ENCODE data around the gene TNF. TPM values are rescaled to one million over a fixed set of nuclear protein-coding genes. Genes with fewer than 3 reads are reported as not detected.

The TNF gene
- total and polyA plus RNA-seq, 2 donors (not counting 1 experiment from before 2014, with no cell fraction given): not detected

DNA sequence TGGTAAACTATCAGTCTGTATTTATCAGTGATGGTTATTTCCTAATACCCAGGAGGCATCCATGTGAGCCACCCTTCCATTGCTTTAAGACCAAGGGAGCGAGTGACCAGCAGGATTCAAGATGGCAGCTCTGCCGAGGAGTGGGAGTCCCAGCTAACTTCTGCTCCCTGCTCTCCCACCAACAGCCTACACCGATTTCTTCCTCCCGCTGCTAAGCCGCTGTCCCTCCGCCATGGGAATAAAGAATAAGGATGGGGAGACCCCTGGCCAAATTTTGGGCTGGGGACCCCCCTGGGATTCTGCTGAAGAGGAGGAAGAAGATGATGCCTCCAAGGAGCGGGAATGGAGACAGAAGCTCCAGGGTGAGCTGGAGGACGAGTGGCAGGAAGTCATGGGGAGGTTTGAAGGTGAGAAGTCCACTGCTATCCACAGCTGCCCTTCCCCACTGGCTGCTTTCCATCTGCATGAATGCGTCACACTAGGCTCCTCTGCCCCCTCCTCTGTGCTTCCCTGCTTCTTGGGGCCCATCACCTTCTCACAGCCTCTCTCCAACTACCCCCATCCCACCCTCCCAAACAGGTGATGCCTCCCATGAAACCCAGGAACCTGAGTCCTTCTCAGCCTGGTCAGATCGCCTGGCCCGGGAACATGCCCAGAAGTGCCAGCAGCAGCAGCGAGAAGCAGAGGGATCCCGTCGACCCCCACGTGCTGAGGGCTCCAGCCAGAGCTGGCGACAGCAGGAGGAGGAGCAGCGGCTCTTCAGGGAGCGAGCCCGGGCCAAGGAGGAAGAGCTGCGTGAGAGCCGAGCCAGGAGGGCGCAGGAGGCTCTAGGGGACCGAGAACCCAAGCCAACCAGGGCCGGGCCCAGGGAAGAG, 17.7 kb upstream of the TNF start:
- no peaks in the 10 kb centered on the region for H3K9me3 ChIP-seq (ENCODE audit: control insufficient read depth, insufficient read depth, low read depth, low read length)
- H3K79me2 ChIP-seq (ENCODE audit: control insufficient read depth, insufficient read depth, low read length): no peaks in the 10 kb centered on the region
- DNase-seq (ENCODE audit: low read depth in 2 of 2): no peak
- no peak overlapping the region for H3K4me3 ChIP-seq (replicated peaks in 1 of 4; ENCODE audit: control extremely low read depth in 1 of 4, insufficient read depth in 1 of 4, low read depth in 3 of 4, low read length in 4 of 4)
- no peak overlapping the region for H3K9ac ChIP-seq (ENCODE audit: insufficient read depth, low read length)
- no peaks in the 10 kb centered on the region for H3K27me3 ChIP-seq (ENCODE audit: control insufficient read depth, insufficient read depth, low read length)
- H3K36me3 ChIP-seq (ENCODE audit: control insufficient read depth, insufficient read depth, low read length): peaks cover 6% of the 10 kb centered on the region
- TF ChIP-seq CTCF (conservative IDR thresholded peaks at IDR 0.05 in 1 of 2, IDR thresholded peaks at IDR 0.05 in 1 of 2; ENCODE audit: low read depth in 1 of 2, low read length in 2 of 2) (no peak), EZH2 (IDR thresholded peaks at IDR 0.05; ENCODE audit: low read length, missing control alignments) (no peak)
- no peaks in the 10 kb centered on the region for H4K20me1 ChIP-seq (ENCODE audit: control insufficient read depth, extremely low read depth, insufficient read depth, low read length)
- H3K4me2 ChIP-seq (ENCODE audit: extremely low read depth, insufficient read depth, low read length): no peak overlapping the region
- H2AFZ ChIP-seq (ENCODE audit: low read length): no peak overlapping the region
- H3K4me1 ChIP-seq (ENCODE audit: control insufficient read depth, extremely low read depth, insufficient read depth, low read length): peaks cover 11% of the 10 kb centered on the region
- no peak overlapping the region for H3K27ac ChIP-seq (ENCODE audit: insufficient read depth, low read length)

GRCh38 chr6:31558318-31558625, 17.1 kb upstream of the TNF start:
- Histone ChIP-seq H3K27ac (ENCODE audit: insufficient read depth, low read length) (no peak overlapping the region), H3K4me3 (replicated peaks in 1 of 4; ENCODE audit: control extremely low read depth in 1 of 4, insufficient read depth in 1 of 4, low read depth in 3 of 4, low read length in 4 of 4) (no peak overlapping the region), H2AFZ (ENCODE audit: low read length) (no peak overlapping the region), H3K36me3 (ENCODE audit: control insufficient read depth, insufficient read depth, low read length) (peaks cover 6% of the 10 kb centered on the region), H3K9ac (ENCODE audit: insufficient read depth, low read length) (no peak overlapping the region), H3K9me3 (ENCODE audit: control insufficient read depth, insufficient read depth, low read depth, low read length) (no peaks in the 10 kb centered on the region), H3K4me2 (ENCODE audit: extremely low read depth, insufficient read depth, low read length) (no peak overlapping the region), H4K20me1 (ENCODE audit: control insufficient read depth, extremely low read depth, insufficient read depth, low read length) (no peaks in the 10 kb centered on the region), H3K4me1 (ENCODE audit: control insufficient read depth, extremely low read depth, insufficient read depth, low read length) (peaks cover 11% of the 10 kb centered on the region), H3K79me2 (ENCODE audit: control insufficient read depth, insufficient read depth, low read length) (no peaks in the 10 kb centered on the region), H3K27me3 (ENCODE audit: control insufficient read depth, insufficient read depth, low read length) (no peaks in the 10 kb centered on the region)
- no peak for DNase-seq (ENCODE audit: low read depth in 2 of 2)
- TF ChIP-seq CTCF (conservative IDR thresholded peaks at IDR 0.05 in 1 of 2, IDR thresholded peaks at IDR 0.05 in 1 of 2; ENCODE audit: low read depth in 1 of 2, low read length in 2 of 2) (no peak), EZH2 (IDR thresholded peaks at IDR 0.05; ENCODE audit: low read length, missing control alignments) (no peak)

DNA sequence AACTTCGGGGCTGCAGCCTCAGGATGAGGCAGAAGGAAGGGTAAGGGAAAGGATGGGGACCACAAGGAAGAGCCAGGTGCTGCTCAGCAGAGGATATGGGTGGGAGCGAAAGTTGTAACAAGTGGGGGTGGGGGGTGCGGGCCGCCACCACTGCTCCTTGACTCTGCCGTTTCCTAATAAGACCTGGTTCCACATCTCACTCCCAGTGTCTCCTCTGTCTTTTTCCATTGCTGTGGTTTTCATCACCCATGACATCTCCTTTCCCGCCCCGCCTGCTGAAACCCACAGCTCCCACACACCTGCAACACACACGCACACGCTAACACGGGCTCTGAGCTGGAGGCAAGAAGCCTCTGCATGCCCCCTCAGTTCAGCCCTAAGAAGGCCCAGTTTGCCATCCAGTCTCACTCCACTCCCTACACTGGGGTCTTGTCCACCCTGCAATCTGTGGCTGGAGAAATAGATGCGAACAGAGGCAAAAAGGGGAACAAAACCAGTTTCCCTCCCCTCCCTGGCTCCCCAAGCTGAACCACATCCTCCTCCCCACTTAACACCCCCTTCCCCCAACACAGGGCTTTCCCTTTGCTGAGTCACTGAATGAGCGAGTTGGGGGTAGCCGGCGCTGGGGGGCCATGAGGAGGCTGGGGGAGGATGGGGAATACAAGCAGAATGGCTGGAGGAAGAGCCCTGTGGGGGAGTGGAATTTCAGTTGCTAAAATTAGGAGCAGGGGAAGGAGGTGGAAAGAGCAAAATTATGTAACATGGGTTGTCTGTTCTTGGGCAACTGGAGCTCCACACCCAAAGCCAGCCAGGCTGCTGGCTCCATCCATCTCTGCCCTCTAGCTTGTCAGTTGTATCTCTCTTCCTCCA, 16.5 kb upstream of the TNF start:
- H3K4me1 ChIP-seq (ENCODE audit: control insufficient read depth, extremely low read depth, insufficient read depth, low read length): peaks cover 11% of the 10 kb centered on the region

More for the DNA sequence above, 16.5 kb upstream of the TNF start:
- TF ChIP-seq EZH2 (IDR thresholded peaks at IDR 0.05; ENCODE audit: low read length, missing control alignments) (no peak), CTCF (conservative IDR thresholded peaks at IDR 0.05 in 1 of 2, IDR thresholded peaks at IDR 0.05 in 1 of 2; ENCODE audit: low read depth in 1 of 2, low read length in 2 of 2) (no peak)
- Histone ChIP-seq H3K27ac (ENCODE audit: insufficient read depth, low read length) (peak overlapping the region; percentile 27), H2AFZ (ENCODE audit: low read length) (no peak overlapping the region), H3K9ac (ENCODE audit: insufficient read depth, low read length) (no peak overlapping the region), H3K79me2 (ENCODE audit: control insufficient read depth, insufficient read depth, low read length) (no peaks in the 10 kb centered on the region), H3K4me3 (replicated peaks in 1 of 4; ENCODE audit: control extremely low read depth in 1 of 4, insufficient read depth in 1 of 4, low read depth in 3 of 4, low read length in 4 of 4) (no peak overlapping the region), H3K36me3 (ENCODE audit: control insufficient read depth, insufficient read depth, low read length) (peaks cover 6% of the 10 kb centered on the region), H3K9me3 (ENCODE audit: control insufficient read depth, insufficient read depth, low read depth, low read length) (no peaks in the 10 kb centered on the region), H3K4me2 (ENCODE audit: extremely low read depth, insufficient read depth, low read length) (no peak overlapping the region), H3K27me3 (ENCODE audit: control insufficient read depth, insufficient read depth, low read length) (no peaks in the 10 kb centered on the region), H4K20me1 (ENCODE audit: control insufficient read depth, extremely low read depth, insufficient read depth, low read length) (no peaks in the 10 kb centered on the region)
- peak in 1 of 2 donors; percentile 29 for DNase-seq (ENCODE audit: low read depth in 2 of 2)

Measured in fibroblast of lung (primary cell).